AG04450 (cell line): ENCODE data around the gene UQCR11. TPM values are rescaled to one million over a fixed set of nuclear protein-coding genes. Genes with fewer than 3 reads are reported as not detected.

Source experiments
- CTCF ChIA-PET: fragments of 300-600, 350-600 bp; formaldehyde crosslinking; extraction: SDS; loops from one replicate; lab custom pipeline; 2022; ENCODE audit warnings: antibody characterized with exemption, inconsistent platforms; lab: Charles Lee
- POLR2A ChIA-PET: fragments of 350-600 bp; formaldehyde crosslinking; extraction: SDS; loops from one replicate; lab custom pipeline; 2021; ENCODE audit warnings: antibody characterized with exemption, inconsistent platforms; lab: Yijun Ruan, JAX
- DNase-seq: peaks from one replicate; pipeline ENCODE4 v3.0.0-alpha.2; 2011; ENCODE audit warnings: low read depth, low spot score
- H3K27ac ChIP-seq: one replicate; pipeline ENCODE4 v1.5.1; 2012; ENCODE audit warnings: low read depth, low read length, control low read depth
- H3K27me3 ChIP-seq: one replicate; pipeline ENCODE4 v1.6.0; 2012; ENCODE audit warnings: low read length; ENCODE audit not compliant: control insufficient read depth, insufficient read depth
- H3K4me3 ChIP-seq: 2 replicates; pipeline ENCODE4 v1.5.1; 2011; ENCODE audit warnings: mild to moderate bottlenecking, low read depth, low read length, control low read depth
- H3K9me3 ChIP-seq: 2 replicates; pipeline ENCODE4 v1.5.1; 2012; ENCODE audit warnings: low read length; ENCODE audit not compliant: control insufficient read depth, insufficient read depth
- polyA plus RNA-seq: library from polyadenylated mRNA; depleted of rRNA; stranded (reverse); fragments of >200 nt; gene quantifications from 2 replicates; pipeline ENCODE4 v1.2.3, GENCODE V29; 2011
- TF ChIP-seq, protein P1 (sequence below): IDR thresholded peaks from 2 replicates; pipeline ENCODE4 v1.5.1; 2011; ENCODE audit warnings: low read depth, low read length, control low read depth, inconsistent platforms

Gene UQCR11
- polyA plus RNA-seq, 1 experiment, result 153 TPM

- CTCF ChIA-PET, result no interaction called here
- no peaks in the 10 kb centered on the region for H3K27me3 ChIP-seq
- H3K9me3 ChIP-seq, result peaks cover 5% of the 10 kb centered on the region
- no peak for DNase-seq
- POLR2A ChIA-PET, result no interaction called here
- no peak overlapping the region for H3K4me3 ChIP-seq
- TF ChIP-seq, protein P1, sequence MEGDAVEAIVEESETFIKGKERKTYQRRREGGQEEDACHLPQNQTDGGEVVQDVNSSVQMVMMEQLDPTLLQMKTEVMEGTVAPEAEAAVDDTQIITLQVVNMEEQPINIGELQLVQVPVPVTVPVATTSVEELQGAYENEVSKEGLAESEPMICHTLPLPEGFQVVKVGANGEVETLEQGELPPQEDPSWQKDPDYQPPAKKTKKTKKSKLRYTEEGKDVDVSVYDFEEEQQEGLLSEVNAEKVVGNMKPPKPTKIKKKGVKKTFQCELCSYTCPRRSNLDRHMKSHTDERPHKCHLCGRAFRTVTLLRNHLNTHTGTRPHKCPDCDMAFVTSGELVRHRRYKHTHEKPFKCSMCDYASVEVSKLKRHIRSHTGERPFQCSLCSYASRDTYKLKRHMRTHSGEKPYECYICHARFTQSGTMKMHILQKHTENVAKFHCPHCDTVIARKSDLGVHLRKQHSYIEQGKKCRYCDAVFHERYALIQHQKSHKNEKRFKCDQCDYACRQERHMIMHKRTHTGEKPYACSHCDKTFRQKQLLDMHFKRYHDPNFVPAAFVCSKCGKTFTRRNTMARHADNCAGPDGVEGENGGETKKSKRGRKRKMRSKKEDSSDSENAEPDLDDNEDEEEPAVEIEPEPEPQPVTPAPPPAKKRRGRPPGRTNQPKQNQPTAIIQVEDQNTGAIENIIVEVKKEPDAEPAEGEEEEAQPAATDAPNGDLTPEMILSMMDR, result no peak
- H3K27ac ChIP-seq, result no peak overlapping the region
Observed at GRCh38 chr19:1630811-1631210, 25.5 kb upstream of the UQCR11 start.

DNA sequence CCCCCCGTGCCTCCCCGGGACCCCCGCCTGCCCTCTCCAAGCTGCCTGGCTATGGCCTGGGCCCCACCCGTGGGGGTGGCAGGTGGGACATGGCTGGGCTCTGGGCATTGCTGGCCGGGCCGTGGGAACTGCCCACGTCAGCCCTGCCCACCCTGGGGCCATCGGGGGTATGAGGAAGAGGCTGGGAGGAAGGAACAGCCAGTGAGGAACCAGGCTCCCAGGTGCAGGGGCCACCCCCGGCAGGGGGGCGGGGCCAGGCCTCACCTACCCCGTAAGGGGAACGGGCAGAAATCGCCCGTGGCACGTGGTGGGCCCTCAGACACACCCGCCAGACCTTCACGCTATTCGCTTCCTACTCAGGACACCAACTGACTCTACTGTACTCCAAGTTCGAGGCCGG, 24.8 kb upstream of the UQCR11 start:
- no peak overlapping the region for H3K4me3 ChIP-seq
- CTCF ChIA-PET, result no interaction called here
- TF ChIP-seq, protein P1, result no peak
- peaks cover 7% of the 10 kb centered on the region for H3K9me3 ChIP-seq
- POLR2A ChIA-PET, result no interaction called here
- no peaks in the 10 kb centered on the region for H3K27me3 ChIP-seq
- no peak overlapping the region for H3K27ac ChIP-seq
- DNase-seq, result no peak

GRCh38 chr19:1629256-1629808, 24.1 kb upstream of the UQCR11 start:
- ChIA-PET POLR2A (no interaction called here), CTCF (no interaction called here)
- Histone ChIP-seq H3K27me3 (no peaks in the 10 kb centered on the region), H3K27ac (no peak overlapping the region), H3K9me3 (peaks cover 7% of the 10 kb centered on the region; the same call in 1 of the 2 replicates), H3K4me3 (no peak overlapping the region)
- no peak for DNase-seq
- TF ChIP-seq, protein P1, result no peak

- TF ChIP-seq, protein P1, result no peak
- Histone ChIP-seq H3K27me3 (no peaks in the 10 kb centered on the region), H3K4me3 (no peak overlapping the region), H3K9me3 (peaks cover 7% of the 10 kb centered on the region; the same call in 1 of the 2 replicates), H3K27ac (no peak overlapping the region)
- CTCF ChIA-PET, result no interaction called here
- no peak for DNase-seq
- POLR2A ChIA-PET, result no interaction called here
Observed at GRCh38 chr19:1627194-1627593, 21.9 kb upstream of the UQCR11 start.

GRCh38 chr19:1626417-1627010, 21.3 kb upstream of the UQCR11 start:
- POLR2A ChIA-PET, result no interaction called here
- no peaks in the 10 kb centered on the region for H3K27me3 ChIP-seq
- TF ChIP-seq, protein P1, result no peak
- CTCF ChIA-PET, result no interaction called here
- no peak overlapping the region for H3K4me3 ChIP-seq
- H3K27ac ChIP-seq, result no peak overlapping the region
- no peak for DNase-seq
- H3K9me3 ChIP-seq, result peaks cover 7% of the 10 kb centered on the region; the same call in 1 of the 2 replicates
